HG03521 (cell line): Measurements from ENCODE around the gene UBL4A.

Experiments used
- ATAC-seq: cut with Tn5 transposase; IDR thresholded peaks from one replicate; pipeline ENCODE4 v1.9.1; 2021; ENCODE audit warnings: mild to moderate bottlenecking, moderate library complexity; ENCODE audit not compliant: unreplicated experiment

UBL4A gene

DNA sequence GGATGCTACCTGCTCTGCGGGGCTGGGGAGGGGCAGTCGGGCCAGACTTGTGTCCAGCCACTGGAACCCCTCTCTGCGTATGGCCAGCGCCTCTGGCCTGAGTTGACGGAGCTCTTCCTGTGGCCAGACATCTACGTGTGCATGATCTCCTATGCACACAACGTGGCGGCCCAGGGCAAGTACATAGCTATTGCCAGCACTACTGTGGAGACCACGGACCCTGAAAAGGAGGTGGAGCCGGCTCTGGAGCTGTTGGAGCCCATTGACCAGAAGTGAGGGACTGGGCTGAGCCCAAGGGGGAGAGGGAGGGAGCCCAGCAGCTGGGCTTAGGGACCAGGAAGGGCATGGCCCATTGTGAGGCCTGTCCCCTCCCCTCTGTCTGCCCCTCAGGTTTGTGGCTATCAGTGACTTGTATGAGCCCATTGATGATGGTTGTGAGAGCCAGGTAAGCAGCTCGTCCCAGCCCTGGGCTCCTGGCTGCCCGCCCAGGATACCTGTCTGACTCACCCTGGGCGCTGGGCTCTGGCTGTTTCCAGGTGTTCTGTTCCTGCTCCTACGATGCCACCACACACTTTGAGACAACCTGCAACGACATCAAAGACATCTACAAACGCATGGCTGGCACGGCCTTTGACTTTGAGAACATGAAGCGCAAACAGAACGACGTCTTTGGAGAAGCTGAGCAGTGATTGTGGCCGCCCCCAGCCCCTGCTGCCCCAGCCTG, 44.3 kb downstream of the UBL4A start:
- ATAC-seq, result no peak

DNA sequence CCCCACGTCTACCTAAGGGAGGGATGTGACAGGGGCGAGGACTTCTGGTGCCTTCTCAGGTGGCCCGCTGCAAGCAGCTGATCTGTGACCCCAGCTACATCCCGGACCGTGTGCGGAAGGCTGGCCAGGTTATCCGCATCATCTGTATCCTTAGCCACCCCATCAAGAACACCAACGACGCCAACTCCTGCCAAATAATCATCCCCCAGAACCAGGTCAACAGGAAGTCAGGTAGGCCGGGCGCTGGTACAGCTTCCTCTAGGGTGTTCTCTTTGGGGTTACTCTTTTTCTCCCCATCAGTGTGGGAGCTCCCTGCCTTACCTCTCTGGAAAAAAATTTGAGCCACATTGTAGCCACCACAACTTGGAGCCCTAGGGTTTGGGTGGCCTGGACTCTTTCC, 44.9 kb downstream of the UBL4A start:
- ATAC-seq, result no peak

DNA sequence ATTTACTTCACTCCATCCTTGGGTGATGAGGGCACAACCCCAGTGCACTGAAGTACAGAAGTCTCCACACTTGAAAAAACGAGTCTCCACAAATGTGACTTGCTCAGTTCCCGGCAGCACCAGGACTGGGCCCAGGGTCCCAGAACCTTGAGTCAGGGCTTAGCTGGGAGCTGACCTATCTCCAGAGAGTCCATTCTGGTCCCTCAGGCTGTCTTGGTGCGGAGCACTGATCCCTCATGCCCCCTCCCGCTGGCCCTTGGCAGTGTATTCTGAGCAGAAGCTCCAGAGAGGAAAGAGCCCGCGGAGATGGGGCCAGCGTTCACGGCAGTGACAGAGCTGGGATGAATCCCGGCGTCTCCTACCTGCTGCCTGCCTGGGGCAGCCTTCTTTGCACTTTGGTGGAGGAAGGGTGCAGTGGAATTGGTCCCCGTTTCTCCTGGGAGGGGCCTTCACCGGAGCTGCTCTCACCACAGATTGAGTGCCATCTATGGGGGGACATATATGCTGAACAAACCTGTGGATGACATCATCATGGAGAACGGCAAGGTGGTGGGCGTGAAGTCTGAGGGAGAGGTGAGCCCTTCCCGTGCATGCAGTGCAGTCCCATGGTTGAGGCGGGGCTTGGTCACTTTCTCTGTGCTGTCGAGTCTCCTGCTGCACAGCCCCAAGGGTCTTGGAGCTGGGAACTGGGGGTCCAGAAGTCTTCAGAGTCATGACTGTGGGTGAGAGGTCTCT, 45.6 kb downstream of the UBL4A start:
- no peak for ATAC-seq

DNA sequence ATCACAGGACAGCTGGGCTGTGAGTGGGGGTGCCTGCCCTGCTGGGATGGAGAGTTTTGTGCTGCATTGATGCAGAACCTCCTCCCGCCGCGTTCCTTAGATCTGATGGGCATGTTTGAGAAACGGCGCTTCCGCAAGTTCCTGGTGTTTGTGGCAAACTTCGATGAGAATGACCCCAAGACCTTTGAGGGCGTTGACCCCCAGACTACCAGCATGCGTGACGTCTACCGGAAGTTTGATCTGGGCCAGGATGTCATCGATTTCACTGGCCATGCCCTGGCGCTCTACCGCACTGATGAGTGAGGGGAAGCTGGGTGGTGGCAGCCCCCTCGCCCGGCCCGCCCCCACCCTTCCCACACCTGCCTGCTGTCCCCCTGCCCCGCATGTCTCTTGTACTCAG, 46.6 kb downstream of the UBL4A start:
- ATAC-seq, result no peak

DNA sequence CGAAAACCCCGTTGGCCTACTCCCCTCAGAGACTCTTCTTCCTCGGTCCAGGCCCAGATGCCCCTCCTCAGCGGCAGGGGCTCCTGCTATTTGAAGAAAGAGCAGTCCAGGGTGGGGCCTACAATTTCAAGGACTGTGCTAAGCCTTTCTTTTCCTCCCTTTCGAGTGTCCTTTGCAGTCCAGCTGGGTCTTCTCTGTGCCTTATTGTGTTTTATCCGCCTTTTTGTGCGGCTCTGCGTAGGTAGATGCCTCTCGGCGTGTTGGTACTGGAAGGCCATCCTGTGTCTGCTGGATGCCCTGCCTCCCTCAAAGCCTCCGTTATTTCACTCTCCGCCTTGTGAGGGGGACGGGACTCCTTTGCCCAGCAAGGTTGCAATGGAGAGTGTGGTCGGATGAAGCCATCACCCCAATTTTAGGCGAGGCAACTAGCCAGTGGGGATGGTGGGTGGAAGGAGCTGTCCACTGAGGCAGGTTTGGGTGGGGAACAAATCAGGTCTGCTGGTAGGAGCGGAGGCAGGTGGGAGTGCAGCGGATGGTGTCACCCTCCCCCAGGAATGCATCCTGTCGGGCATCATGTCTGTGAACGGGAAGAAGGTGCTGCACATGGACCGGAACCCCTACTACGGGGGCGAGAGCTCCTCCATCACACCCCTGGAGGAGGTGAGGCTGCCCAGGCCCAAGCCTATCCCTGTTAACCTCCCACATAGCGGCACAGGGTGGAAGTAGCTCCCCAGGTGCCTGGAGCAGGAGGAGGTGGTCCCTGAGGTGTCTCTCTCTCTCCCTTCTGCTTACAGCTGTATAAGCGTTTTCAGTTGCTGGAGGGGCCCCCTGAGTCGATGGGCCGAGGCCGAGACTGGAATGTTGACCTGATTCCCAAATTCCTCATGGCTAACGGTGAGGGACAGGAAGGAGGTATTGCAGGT, 48.2 kb downstream of the UBL4A start:
- ATAC-seq, result no peak

DNA sequence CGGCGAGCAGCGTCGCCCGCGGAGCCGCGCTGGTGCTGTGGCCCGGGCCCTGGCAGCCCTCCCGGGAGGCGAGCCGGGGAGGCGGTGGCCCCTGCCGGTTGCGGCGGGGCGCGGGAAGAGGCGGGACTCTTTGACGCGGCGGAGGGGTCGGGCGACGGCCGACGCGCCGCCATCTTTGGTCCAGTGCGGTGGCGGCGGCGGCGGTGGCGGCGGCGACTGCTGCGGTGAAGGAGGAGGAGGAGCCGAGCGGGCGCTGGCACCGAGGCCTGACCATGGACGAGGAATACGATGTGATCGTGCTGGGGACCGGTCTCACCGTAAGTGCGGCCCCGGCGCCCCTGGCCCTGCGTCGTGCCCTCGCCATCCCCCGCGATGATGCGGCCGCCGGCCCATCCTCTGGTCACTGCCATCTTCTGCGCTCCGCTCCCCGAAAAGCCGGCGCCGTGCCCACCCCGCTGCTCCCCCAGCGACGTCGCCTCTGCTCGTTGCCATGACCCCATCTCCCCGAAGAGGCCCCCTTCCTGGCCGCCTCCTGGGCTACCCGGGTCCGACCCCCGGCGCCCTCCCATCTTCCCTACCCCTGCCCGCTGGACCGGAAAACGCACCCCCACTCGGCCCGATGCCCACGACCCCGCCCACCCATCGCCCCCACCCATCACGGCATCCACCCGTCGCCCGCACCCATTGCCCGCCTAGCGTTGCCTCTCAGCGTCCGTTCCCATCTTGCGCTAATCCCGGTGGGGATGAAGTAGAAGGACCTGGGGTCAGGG, 49.2 kb downstream of the UBL4A start, which contains the start of gene GDI1:
Gene GDI1 (plus strand): TSS at position 172 of the 770 bp plus-strand sequence. CDS start 101 bp downstream, at position 273.
- ATAC-seq, result peak; percentile 46

DNA sequence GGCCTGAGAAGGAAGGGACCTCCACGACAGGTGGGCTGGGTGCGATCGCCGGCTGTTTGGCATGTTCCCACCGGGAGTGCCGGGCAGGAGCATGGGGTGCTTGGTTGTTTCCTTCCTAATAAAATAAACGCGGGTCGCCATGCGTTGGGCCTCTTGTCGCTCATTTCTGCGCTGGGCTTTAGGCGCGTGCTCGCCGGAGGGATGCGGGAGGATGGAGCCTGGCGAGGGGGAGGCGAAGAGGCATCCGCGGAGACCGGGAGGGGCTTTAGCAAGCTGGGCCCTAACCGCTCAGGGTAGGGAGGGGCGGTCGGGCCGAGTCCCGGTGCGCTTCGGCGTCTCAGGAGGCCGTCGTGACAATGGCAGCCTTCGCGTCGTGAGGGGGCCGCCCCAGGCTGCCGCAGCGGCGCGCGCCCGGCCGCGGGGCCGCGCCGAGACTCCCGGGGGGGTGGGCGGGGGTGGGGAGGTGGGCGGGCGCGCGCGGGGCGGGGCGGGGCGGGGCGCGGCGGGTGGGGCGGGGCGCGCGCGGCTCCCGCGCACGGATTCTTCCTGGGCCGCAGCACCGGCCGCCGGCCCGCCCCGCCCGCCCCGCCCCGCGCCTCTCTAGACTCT, 49.9 kb downstream of the UBL4A start:
- ATAC-seq, result peak; percentile 41

DNA sequence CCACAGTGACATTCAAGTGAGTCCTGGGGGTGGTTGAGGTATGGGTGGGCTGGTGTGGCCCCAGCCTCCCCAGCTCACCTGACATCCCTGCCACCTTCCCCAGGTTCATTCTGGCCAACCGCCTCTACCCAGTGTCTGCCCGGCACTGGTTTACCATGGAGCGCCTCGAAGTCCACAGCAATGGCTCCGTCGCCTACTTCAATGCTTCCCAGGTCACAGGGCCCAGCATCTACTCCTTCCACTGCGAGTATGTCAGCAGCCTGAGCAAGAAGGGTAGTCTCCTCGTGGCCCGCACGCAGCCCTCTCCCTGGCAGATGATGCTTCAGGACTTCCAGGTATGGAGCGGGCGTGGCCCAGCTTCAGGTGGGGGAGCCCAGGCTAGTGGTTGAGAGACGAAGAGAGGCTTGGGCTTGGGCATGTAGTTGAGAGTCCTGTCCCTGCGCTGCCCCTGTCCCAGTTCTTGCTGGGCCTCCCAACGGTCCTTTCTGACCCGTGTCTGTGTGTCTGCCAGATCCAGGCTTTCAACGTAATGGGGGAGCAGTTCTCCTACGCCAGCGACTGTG, 51.2 kb downstream of the UBL4A start:
- no peak for ATAC-seq

DNA sequence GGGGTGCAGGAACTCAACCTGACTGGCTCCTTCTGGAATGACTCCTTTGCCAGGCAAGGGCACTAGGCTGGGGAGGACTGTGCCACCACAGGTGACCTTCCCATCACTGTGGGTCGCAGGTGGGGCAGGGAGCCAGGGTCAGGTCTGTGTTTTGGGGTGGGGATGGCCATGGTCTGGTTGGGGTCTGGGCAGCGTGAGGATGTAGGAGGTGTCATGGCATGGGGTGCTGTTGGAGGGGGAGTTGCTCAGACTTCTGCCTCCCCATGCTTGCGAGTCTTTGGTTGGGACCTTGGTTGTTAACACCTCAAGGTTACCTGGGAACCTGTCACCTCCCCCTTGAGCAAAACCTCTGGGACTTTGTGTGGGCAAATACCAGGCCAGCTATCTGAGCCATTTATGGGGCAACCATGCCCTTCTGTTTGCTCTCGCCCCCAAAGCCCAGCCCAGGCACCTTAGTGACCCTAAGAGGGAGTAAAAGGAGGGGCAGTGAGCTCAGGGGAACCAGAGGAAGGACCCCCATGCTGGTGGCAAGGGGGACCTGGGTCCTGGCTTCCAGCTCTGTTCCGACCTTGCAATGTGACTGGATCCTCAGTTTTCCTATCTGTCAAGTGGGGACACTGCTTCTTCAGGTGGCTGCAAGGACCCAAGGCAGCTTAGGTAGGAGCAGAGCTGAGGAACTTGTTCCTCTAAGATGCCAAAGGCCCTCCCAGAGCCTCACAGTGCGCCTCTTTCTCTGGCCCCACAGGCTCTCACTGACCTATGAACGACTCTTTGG, 51.8 kb downstream of the UBL4A start:
- no peak for ATAC-seq
